K562 (cell line): Measurements from ENCODE around the gene TRAF1. TPM values are rescaled to one million over a fixed set of nuclear protein-coding genes. Genes with fewer than 3 reads are reported as not detected.

Experiments
- CHD4 ChIP-seq: fragments of 200-600 bp; sonication (generic); IDR thresholded peaks from 3 replicates; pipeline ENCODE4 v1.6.1; 2012; ENCODE audit warnings: low read depth, mild to moderate bottlenecking, mixed read lengths, low read length, inconsistent platforms; ENCODE audit not compliant: insufficient read depth, insufficient replicate concordance, poor library complexity, severe bottlenecking
- CREB3 ChIP-seq: fragments of 450-650 bp; conservative IDR thresholded peaks from 2 replicates; pipeline ENCODE4 v1.6.1; 2016; ENCODE audit warnings: missing genetic modification characterization, low read depth, mild to moderate bottlenecking, missing compliant biosample characterization, moderate library complexity
- DLX4 ChIP-seq: fragments of 250-450 bp; sonication (Bioruptor Pico); IDR thresholded peaks from 2 replicates; pipeline ENCODE4 v1.6.1; 2021; ENCODE audit warnings: mild to moderate bottlenecking
- ELK1 ChIP-seq: sonication (generic); formaldehyde crosslinking; IDR thresholded peaks from 2 replicates; pipeline ENCODE4 v1.8.1; 2022; ENCODE audit warnings: missing genetic modification reagents
- GTF2E2 ChIP-seq: fragments of 200-800 bp; sonication (Bioruptor generic); IDR thresholded peaks from 2 replicates; pipeline ENCODE4 v1.6.1; 2016; ENCODE audit warnings: missing genetic modification characterization, missing compliant biosample characterization
- HMGXB4 ChIP-seq: sonication (generic); formaldehyde crosslinking; IDR thresholded peaks from 2 replicates; pipeline ENCODE4 v1.8.1; 2023; ENCODE audit warnings: mild to moderate bottlenecking, missing genetic modification reagents
- KLF13 ChIP-seq: fragments of 450-650 bp; IDR thresholded peaks from 2 replicates; pipeline ENCODE4 v1.6.1; 2016; ENCODE audit warnings: missing genetic modification characterization, low read depth, mild to moderate bottlenecking, missing compliant biosample characterization, moderate library complexity, borderline replicate concordance
- MCM3 ChIP-seq: fragments of 450-650 bp; IDR thresholded peaks from 2 replicates; pipeline ENCODE4 v1.6.1; 2016
- NEUROD1 ChIP-seq: fragments of 150-350 bp; IDR thresholded peaks from 2 replicates; pipeline ENCODE4 v1.6.1; 2014; ENCODE audit warnings: borderline replicate concordance, low read length, low read depth; ENCODE audit not compliant: partially characterized antibody
- RBM34 ChIP-seq: fragments of 200-400 bp; formaldehyde crosslinking; IDR thresholded peaks from 2 replicates; pipeline ENCODE4 v1.6.1; 2018; ENCODE audit warnings: low read length, borderline replicate concordance; ENCODE audit not compliant: insufficient read depth
- SRSF3 ChIP-seq: fragments of 200-400 bp; formaldehyde crosslinking; IDR thresholded peaks from 2 replicates; pipeline ENCODE4 v1.6.1; 2016; ENCODE audit warnings: mild to moderate bottlenecking, low read length, moderate library complexity; ENCODE audit not compliant: insufficient read depth
- TCF15 ChIP-seq: fragments of 250-450 bp; sonication (Bioruptor Pico); IDR thresholded peaks from 2 replicates; pipeline ENCODE4 v1.8.0; 2022; ENCODE audit warnings: moderate library complexity, mild to moderate bottlenecking, inconsistent platforms
- ZNF3 ChIP-seq: fragments of 250-450 bp; sonication (Bioruptor Pico); IDR thresholded peaks from 2 replicates; pipeline ENCODE4 v1.5.0; 2021; ENCODE audit warnings: mild to moderate bottlenecking, moderate library complexity
- ZNF407 ChIP-seq: fragments of 450-650 bp; IDR thresholded peaks from 2 replicates; pipeline ENCODE4 v1.6.1; 2016; ENCODE audit warnings: low read depth
- polyA plus RNA-seq, 8 experiments: library from polyadenylated mRNA; depleted of rRNA in 4 of 8; stranded (reverse) in 5 of 8; unstranded in 3 of 8; fragments of >200 nt; fragmentation: Nextera tagmentation in 2 of 8; fragmentation: Illumina TruSeq in 1 of 8; extraction: Ambion mirVana in 2 of 8; extraction: Trizol in 1 of 8; gene quantifications; 2 replicates each; pipeline versions ENCODE4 v1.2.1 to v1.2.3, GENCODE V29; 2011 to 2014; ENCODE audit warnings: inconsistent platforms in 1 of 8, missing spikeins in 1 of 8
- total RNA-seq, 7 experiments: library from RNA; depleted of rRNA in 6 of 7; stranded (reverse); fragments of >200 nt in 6 of 7; fragmentation: Illumina TruSeq in 2 of 7; extraction: Trizol in 2 of 7; gene quantifications; 2 replicates each; pipeline versions ENCODE4 v1.2.1 to v1.2.3, GENCODE V29; 2011 to 2021; ENCODE audit warnings: low replicate concordance in 1 of 7

The TRAF1 gene
- total and polyA plus RNA-seq, 9 of the 15 experiments (the other 6 are each of a cell fraction or from before 2014, with no cell fraction given) = 0.01 to 1.1 (median 0.04) TPM; not detected in 2

GRCh38 chr9:120868339-120868675 lies 58.3 kb downstream of the TRAF1 start (continued):
- TF ChIP-seq ZNF407 = no peak
- peak; percentile 56 for TF ChIP-seq NEUROD1
- TF ChIP-seq ZNF3 (CRISPR knock-in tag) = no peak
- TF ChIP-seq DLX4 (CRISPR knock-in tag) = no peak
- no peak for TF ChIP-seq GTF2E2 (tag)
- 0 out of 2 replicates have a peak, but pooled peaks have one; percentile 5 for TF ChIP-seq HMGXB4 (CRISPR knock-in tag)
- no peak for TF ChIP-seq MCM3
- no peak for TF ChIP-seq CREB3 (tag)
- TF ChIP-seq KLF13 (tag) = peak; percentile 63; the same call in 1 of the 2 replicates
- TF ChIP-seq CHD4 = no peak
- TF ChIP-seq TCF15 (CRISPR knock-in tag) = no peak
- no peak for TF ChIP-seq SRSF3
- no peak for TF ChIP-seq RBM34
- TF ChIP-seq ELK1 (CRISPR knock-in tag) = no peak
